ENCODE data around the gene TRIM51. TPM values are rescaled to one million over a fixed set of nuclear protein-coding genes. Genes with fewer than 3 reads are reported as not detected.

Gene TRIM51
- total RNA-seq, 1 experiment from 2014 or later = not detected

DNA sequence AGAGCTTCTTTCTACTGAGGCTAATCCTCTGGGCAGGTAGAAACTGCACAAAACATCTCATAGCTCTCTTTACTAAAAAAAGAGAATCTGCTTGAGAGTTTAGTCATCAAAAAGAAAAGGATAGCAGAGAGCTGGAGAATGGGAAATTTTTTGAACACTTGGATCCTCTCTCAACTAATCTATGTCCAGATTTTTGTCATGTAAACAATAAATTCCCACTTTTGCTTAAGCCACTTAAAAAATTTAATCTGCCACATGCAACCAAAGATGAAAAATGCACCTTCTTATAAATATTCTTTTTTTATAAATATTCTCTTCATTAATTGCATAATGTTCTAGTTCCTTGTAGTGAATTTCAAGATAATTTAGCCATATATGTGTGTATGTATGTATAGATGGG is 34.1 kb upstream of the TRIM51 start:
- H3K4me1 ChIP-seq (ENCODE audit: control insufficient read depth in 1 of 2, insufficient read depth in 2 of 2, low read length in 2 of 2) = no peaks in the 10 kb centered on the region
- no TSS peak for BruUV-seq (replicated peaks)
- no peak overlapping the region for H3K4me3 ChIP-seq (replicated peaks in 1 of 2; ENCODE audit: low read depth in 1 of 2, low read length in 2 of 2)
- no peaks in the 10 kb centered on the region for H4K20me1 ChIP-seq (ENCODE audit: insufficient read depth)
- RAD21 ChIA-PET (ENCODE audit: low non-redundant PET in 1 of 2, low total read pairs in 2 of 2, uncharacterized antibody in 2 of 2, unreplicated experiment in 2 of 2) = no interaction called here
- intact Hi-C loops (cut with micrococcal nuclease) = no loop called here
- H3K9me3 ChIP-seq (ENCODE audit: control insufficient read depth in 1 of 2, insufficient read depth in 1 of 2, low read depth in 1 of 2, low read length in 2 of 2) = peaks cover 3 to 13% of the 10 kb centered on the region in 2 experiments; a peak in 3 of 4 replicates
- no peaks in the 10 kb centered on the region for H3K79me2 ChIP-seq (ENCODE audit: insufficient read depth, low read length)
- DNase-seq (ENCODE audit: low read depth, low spot score) = no peak
- H3K9ac ChIP-seq (ENCODE audit: low read length) = no peak overlapping the region
- ATAC-seq = no peak
- H3K27ac ChIP-seq (ENCODE audit: low read depth, low read length) = no peak overlapping the region
- POLR2A ChIA-PET = no interaction called here
- no peak for TF ChIP-seq YY1 (IDR thresholded peaks at IDR 0.05; ENCODE audit: extremely low read depth, insufficient replicate concordance, low read depth, low read length)
- no peak for TF ChIP-seq SIN3A (IDR thresholded peaks at IDR 0.05; ENCODE audit: low read depth)
- TF ChIP-seq RAD21 (IDR thresholded peaks at IDR 0.05; ENCODE audit: low read depth) = no peak
- no peak for TF ChIP-seq ZFX (IDR thresholded peaks at IDR 0.05)
- no peak for TF ChIP-seq ELF1 (IDR thresholded peaks at IDR 0.05; ENCODE audit: borderline replicate concordance, low read depth)
- TF ChIP-seq JUND (IDR thresholded peaks at IDR 0.05) = no peak
- no peak for TF ChIP-seq POLR2A (IDR thresholded peaks at IDR 0.05; ENCODE audit: borderline replicate concordance, extremely low read depth, insufficient read depth, insufficient read length)
- TF ChIP-seq, protein P1, sequence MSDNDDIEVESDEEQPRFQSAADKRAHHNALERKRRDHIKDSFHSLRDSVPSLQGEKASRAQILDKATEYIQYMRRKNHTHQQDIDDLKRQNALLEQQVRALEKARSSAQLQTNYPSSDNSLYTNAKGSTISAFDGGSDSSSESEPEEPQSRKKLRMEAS (IDR thresholded peaks at IDR 0.05) = no peak
- no peak for TF ChIP-seq CBX3 (IDR thresholded peaks at IDR 0.05; ENCODE audit: low read depth)
- TF ChIP-seq EZH2 (IDR thresholded peaks at IDR 0.05) = no peak
- TF ChIP-seq, protein P2, sequence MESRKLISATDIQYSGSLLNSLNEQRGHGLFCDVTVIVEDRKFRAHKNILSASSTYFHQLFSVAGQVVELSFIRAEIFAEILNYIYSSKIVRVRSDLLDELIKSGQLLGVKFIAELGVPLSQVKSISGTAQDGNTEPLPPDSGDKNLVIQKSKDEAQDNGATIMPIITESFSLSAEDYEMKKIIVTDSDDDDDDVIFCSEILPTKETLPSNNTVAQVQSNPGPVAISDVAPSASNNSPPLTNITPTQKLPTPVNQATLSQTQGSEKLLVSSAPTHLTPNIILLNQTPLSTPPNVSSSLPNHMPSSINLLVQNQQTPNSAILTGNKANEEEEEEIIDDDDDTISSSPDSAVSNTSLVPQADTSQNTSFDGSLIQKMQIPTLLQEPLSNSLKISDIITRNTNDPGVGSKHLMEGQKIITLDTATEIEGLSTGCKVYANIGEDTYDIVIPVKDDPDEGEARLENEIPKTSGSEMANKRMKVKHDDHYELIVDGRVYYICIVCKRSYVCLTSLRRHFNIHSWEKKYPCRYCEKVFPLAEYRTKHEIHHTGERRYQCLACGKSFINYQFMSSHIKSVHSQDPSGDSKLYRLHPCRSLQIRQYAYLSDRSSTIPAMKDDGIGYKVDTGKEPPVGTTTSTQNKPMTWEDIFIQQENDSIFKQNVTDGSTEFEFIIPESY (IDR thresholded peaks at IDR 0.05; ENCODE audit: extremely low read depth, insufficient replicate concordance, low read length) = no peak
- TF ChIP-seq, protein P3, sequence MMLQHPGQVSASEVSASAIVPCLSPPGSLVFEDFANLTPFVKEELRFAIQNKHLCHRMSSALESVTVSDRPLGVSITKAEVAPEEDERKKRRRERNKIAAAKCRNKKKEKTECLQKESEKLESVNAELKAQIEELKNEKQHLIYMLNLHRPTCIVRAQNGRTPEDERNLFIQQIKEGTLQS (IDR thresholded peaks at IDR 0.05) = no peak
- TF ChIP-seq FOSL1 (IDR thresholded peaks at IDR 0.05; ENCODE audit: low read depth) = no peak
- TF ChIP-seq, protein P4, sequence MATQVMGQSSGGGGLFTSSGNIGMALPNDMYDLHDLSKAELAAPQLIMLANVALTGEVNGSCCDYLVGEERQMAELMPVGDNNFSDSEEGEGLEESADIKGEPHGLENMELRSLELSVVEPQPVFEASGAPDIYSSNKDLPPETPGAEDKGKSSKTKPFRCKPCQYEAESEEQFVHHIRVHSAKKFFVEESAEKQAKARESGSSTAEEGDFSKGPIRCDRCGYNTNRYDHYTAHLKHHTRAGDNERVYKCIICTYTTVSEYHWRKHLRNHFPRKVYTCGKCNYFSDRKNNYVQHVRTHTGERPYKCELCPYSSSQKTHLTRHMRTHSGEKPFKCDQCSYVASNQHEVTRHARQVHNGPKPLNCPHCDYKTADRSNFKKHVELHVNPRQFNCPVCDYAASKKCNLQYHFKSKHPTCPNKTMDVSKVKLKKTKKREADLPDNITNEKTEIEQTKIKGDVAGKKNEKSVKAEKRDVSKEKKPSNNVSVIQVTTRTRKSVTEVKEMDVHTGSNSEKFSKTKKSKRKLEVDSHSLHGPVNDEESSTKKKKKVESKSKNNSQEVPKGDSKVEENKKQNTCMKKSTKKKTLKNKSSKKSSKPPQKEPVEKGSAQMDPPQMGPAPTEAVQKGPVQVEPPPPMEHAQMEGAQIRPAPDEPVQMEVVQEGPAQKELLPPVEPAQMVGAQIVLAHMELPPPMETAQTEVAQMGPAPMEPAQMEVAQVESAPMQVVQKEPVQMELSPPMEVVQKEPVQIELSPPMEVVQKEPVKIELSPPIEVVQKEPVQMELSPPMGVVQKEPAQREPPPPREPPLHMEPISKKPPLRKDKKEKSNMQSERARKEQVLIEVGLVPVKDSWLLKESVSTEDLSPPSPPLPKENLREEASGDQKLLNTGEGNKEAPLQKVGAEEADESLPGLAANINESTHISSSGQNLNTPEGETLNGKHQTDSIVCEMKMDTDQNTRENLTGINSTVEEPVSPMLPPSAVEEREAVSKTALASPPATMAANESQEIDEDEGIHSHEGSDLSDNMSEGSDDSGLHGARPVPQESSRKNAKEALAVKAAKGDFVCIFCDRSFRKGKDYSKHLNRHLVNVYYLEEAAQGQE (IDR thresholded peaks at IDR 0.05; ENCODE audit: low read depth) = no peak
- no peak for TF ChIP-seq SRF (IDR thresholded peaks at IDR 0.05; ENCODE audit: low read depth)
- no peak for TF ChIP-seq CEBPB (IDR thresholded peaks at IDR 0.05; ENCODE audit: low read depth)
- no peak for TF ChIP-seq EGR1 (IDR thresholded peaks at IDR 0.05; ENCODE audit: low read depth)
- no peak for TF ChIP-seq POLR2AphosphoS5 (IDR thresholded peaks at IDR 0.05; ENCODE audit: low read depth, low read length)
- no peak for TF ChIP-seq ZNF274 (IDR thresholded peaks at IDR 0.05; ENCODE audit: low read depth, low read length)
- no peaks in the 10 kb centered on the region for H3K36me3 ChIP-seq (ENCODE audit: control insufficient read depth in 1 of 2, insufficient read depth in 2 of 2, low read length in 2 of 2)
- H3K27me3 ChIP-seq (ENCODE audit: insufficient read depth, low read length) = no peaks in the 10 kb centered on the region
- H3K4me2 ChIP-seq (ENCODE audit: low read length) = no peak overlapping the region
- H2AFZ ChIP-seq (ENCODE audit: low read depth, low read length, poor library complexity, severe bottlenecking) = no peak overlapping the region
- CTCF ChIA-PET = no interaction called here
- no peaks in the 10 kb centered on the region for H3K9me2 ChIP-seq (ENCODE audit: insufficient read depth)

All from HCT116 (cell line).